NCI-H748 (cell line): ENCODE data around the gene CUTA.
"Not testable (repeated sequence)": the region's sequence is repeated elsewhere in the genome, so short reads cannot be mapped to it uniquely, and the experiment has no call there.

ENCODE experiments used
- DNase-seq: peaks from one replicate; lab custom pipeline; 2025; ENCODE audit not compliant: unreplicated experiment; lab: John Stamatoyannopoulos, UW

Gene CUTA

GRCh38 chr6:33373960-33374910 lies 43.7 kb downstream of the CUTA start:
- no peak for DNase-seq

DNA sequence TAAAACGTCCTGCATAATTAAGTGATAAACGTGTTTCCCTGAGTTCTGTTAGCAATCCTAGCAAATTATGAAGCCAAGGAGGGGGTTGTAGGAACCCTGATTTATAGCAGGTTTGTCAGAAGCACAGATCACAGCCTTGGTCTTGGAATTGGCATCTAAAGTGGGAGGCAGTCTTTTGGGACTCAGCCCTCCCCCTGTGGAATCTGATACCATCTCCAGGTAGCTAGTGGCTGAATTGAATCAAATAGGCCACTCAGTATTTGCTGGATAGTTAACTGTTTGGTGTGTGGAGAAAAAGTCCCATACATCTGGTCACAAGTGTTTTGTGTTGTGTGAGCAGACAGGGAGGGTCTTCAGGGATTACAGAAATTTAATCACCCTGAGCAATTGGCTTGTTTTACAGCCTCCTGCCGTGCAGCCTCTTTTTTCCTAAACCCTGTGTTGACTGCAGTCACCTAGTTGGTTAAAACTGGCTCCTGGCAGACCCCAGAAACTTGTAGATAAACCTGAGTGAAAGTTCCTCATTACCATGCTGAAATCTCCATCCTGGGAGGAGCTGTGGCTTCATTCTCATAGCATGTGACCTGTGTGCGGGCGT lies 45.3 kb downstream of the CUTA start:
- no peak for DNase-seq

DNA sequence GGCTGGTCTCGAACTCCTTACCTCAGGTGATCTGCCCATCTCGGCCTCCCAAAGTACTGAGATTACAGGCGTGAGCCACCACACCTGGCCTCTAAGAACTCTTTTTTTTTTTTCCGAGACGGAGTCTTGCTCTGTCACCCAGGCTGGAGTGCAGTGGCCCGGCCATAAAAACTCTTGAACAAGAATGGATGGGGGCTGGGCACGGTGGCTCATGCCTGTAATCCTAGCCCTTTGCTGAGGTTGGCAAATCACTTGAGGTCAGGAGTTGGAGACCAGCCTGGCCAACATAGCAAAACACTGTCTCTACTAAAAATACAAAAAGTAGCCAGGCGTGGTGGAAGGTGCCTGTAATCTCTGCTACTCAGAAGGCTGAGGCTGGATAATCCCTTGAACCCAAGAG lies 46.0 kb downstream of the CUTA start:
- not testable (repeated sequence) for DNase-seq

DNA sequence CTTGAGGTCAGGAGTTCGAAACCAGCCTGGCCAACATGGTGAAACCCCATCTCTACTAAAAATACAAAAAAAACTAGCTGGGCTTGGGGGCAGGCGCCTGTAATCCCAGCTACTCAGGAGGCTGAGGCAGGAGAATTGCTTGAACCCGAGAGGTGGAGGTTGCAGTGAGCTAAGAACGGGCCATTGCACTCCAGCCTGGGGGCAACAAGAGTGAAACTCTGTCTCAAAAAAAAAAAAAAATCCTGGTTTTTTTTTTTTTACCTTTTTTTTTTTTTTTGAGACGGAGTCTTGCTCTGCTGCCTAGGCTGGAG lies 50.2 kb downstream of the CUTA start:
- not testable (repeated sequence) for DNase-seq

GRCh38 chr6:33367009-33367714 lies 50.7 kb downstream of the CUTA start:
- DNase-seq = no peak
